Hindlimb muscle (tissue), 1 donor: Measurements from ENCODE around the gene RELL1. TPM values are rescaled to one million over a fixed set of nuclear protein-coding genes. Genes with fewer than 3 reads are reported as not detected.

Source experiments
- DNase-seq: peaks from one replicate; pipeline ENCODE4 v3.0.0-alpha.2; 2013
- polyA plus RNA-seq: library from polyadenylated mRNA; unstranded; fragments of 120-200 nt; gene quantifications from one replicate; pipeline ENCODE4 v1.2.1, GENCODE V29; 2013; ENCODE audit not compliant: insufficient read length

The RELL1 gene
- polyA plus RNA-seq, 1 donor = 17.2 TPM

DNA sequence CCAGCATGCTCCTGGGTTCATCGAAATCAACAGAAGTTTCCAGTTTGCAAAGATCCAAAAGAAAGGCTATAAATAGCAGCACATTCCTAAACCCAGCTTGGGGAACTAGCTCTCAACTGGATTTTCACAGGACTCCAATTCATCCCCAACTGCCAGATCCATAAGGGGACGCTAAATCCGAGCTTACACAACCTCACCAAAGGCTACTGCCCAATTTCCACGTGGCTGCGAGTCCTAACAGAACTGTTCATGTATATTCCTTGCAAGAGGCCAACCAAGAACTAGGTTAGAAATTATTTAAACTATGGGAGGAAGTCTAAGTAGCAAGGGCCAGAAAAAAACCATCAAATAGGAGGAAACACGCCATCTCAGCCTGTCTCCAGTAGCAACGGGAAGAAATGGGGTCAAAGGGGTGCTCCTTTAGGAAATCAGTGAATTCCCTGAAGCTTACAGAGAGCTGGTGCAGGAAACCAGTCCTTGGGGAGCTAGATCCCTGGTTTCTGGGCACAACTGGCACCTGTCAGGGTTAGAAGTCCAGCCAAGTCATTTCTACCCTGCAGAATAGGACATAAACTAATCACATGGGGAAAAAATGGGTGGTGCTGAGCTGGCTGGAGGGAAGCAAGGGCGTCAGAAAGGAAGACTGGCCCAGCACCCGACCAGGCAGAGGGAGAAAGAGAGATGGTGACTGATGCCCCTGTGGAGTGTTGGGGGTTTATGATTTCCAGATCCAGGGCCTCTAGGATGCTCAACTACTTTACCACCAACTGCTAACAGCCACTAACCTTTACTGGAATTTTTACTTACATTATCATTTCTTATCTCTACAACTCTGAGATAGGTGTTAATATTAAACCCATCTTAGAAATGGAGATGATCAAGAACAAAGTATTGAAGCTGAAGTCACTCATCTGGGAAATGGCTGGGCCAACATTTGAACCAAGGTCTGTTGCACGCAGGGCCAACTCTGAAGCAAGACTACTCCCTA lies 20.5 kb downstream of the RELL1 start:
- DNase-seq = no peak

- no peak for DNase-seq
Measured at GRCh38 chr4:37664696-37665095, 21.5 kb downstream of the RELL1 start.

- no peak for DNase-seq
Measured at GRCh38 chr4:37663552-37663951, 22.6 kb downstream of the RELL1 start.

- DNase-seq = no peak
Measured at GRCh38 chr4:37662861-37663390, 23.2 kb downstream of the RELL1 start.

DNA sequence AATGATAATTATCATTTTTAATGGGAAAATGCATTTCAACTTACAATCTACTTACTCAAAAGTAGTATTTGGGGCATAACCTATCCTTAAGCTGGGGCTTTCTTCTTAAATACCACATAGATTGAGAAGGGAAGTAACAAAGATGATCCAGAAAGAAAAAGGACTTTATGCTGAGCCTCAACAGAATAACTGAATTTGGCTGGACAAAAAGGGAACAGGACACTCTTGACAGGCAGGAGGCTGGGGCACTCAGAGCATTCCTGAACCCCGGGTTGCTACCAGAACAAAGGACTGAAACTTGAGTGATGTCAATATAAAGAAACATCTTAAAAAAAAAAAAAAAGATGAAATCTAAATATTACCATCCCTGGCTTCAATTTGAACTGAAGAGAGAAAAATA lies 23.9 kb downstream of the RELL1 start:
- no peak for DNase-seq

- no peak for DNase-seq
Measured at GRCh38 chr4:37661772-37662171, 24.4 kb downstream of the RELL1 start.

GRCh38 chr4:37659696-37660095 lies 26.5 kb downstream of the RELL1 start:
- DNase-seq = no peak

DNA sequence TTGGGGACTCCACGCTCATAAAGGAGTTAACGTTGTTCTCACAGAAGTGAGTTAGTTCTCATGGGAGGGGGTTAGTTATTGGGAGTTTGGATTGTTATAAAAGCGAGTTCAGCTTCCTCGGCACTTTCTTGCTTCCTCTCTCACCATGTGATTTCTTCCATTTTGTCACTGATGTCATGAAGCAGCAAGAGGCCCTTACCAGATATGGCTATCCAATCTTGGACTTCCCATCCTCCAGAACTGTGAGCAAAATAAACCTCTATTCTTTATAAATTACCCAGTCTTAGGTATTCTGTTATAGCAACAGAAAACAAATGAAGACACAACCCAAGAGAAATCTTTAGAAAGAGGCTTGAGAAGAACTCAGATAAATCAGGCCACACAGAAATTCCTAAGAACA lies 29.5 kb downstream of the RELL1 start:
- no peak for DNase-seq

DNA sequence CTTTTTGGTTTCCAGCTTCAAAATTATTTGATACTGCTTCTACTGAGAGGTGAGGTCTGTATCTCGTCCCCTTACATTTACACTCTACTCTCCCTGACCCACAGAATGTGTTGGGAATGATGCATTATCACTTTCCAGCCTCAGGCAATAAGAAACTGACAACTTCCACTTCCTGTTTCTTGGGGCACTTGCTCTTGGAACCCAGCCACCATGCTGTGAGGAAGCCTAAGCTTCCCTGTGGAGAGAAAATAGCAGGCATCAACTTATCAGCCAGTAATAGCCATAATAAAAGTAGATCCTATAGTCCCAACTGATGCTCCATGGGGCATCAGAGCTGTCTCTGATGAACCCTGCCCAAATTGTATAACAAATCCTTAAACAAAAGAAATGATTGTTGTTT lies 32.6 kb downstream of the RELL1 start:
- DNase-seq = no peak

DNA sequence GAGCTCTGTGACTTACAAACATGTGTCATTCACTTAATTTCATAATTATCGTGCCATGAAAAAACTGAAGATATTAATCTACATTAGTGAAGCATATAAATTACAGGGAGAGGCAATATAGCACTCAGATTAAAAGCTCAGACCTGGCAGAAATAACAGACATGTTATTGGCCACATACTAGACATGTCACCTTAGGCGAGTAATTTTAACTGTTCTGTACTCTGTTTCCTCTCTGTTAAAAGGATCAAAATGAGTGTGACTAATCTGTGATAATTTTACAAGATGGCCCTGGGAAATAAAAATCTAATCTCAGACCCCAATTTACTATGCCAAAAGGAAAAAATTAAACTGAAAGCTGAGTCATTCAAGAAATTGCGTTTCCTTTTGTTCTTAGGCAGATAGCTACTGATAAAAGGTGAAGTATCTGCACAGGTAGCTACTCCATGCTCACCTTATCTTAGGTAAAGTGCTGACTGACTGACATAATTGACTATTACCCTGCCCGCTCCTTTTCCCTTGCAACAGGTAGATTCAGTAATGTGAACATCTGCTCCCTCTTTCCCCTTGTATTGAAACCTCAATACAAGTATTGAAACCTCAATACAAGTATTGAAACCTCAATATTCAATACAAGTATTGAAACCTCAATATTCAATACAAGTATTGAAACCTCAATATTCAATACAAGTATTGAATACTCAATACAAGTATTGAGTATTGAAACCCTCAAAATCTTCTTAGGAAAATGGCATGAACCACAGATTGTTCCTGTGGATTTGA lies 33.2 kb downstream of the RELL1 start:
- no peak for DNase-seq

- no peak for DNase-seq
Measured at GRCh38 chr4:37651781-37652377, 34.3 kb downstream of the RELL1 start.

GRCh38 chr4:37650481-37650880 lies 35.7 kb downstream of the RELL1 start:
- DNase-seq = no peak

DNA sequence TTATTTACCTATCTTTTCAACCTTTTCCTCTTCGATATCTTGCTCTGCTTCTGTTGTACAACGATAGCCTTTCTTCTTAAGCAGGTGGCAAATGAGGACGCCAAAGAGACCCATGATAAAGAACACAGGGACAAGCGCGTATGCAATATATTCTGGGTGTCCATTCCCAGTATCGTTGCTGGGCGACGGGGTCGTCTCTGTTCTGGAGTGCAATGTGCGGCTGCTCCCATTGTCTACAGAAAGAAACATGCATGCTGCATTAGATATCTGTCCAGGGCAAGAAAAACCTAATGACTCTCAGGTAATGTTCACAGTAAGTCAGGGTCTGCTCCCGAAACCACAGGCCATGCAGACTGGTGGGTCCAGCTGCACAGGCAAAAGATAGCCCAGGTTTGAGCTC lies 36.9 kb downstream of the RELL1 start:
- no peak for DNase-seq

DNA sequence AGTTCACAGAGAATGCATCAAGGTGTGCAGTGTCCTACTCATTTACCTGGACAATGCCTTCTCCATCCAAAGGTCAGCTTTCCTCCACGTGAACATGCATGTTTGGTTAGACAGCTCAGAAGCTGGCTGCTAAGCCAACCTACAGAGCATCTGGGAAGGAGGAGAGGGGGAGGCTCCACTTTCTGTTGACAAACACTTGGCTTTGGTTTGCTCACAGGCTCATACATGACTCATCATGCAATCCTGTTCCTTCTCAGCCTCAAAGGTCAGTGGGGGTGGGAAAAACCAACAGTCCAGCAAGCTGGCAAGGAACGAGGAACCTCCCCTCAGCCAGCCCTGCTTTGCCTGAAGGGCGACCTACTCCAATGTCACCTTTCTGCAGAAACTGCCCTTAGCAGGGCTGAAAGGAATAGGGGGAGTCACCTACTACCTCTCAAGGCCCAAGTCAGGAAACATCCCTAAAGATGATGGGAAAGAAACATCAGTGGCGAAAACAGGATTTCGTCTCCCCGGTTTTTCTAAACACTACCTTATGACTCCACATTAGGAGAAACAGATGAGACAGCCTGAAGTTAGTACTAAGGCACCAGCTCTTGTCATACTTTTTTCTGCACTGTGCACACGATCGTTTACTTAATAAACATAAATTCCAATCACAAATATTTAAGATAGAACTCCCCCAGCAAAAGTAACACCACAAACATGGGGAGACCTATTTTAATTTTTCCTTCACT lies 37.9 kb downstream of the RELL1 start:
- no peak for DNase-seq

- no peak for DNase-seq
Measured at GRCh38 chr4:37646247-37646646, 39.9 kb downstream of the RELL1 start.

- no peak for DNase-seq
Measured at GRCh38 chr4:37645736-37646135, 40.4 kb downstream of the RELL1 start.

DNA sequence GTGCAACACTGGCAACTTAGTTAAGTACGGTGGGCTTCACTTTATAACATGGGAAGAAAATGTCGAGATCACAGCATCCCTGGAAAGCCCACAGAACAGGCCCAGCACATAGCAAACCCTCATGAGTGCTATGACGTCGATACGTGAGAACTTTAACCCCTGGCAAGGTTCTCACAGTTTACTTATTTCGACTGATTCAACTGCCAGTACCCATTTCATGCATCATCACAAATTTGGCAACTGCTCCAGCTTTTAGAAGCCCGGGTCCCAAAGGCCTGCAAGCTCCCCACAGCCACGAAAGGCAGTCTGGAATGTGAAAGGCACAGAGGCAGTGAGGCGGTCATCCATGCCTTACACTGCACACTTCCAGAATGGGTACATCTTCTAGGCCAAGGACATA lies 41.2 kb downstream of the RELL1 start:
- no peak for DNase-seq

DNA sequence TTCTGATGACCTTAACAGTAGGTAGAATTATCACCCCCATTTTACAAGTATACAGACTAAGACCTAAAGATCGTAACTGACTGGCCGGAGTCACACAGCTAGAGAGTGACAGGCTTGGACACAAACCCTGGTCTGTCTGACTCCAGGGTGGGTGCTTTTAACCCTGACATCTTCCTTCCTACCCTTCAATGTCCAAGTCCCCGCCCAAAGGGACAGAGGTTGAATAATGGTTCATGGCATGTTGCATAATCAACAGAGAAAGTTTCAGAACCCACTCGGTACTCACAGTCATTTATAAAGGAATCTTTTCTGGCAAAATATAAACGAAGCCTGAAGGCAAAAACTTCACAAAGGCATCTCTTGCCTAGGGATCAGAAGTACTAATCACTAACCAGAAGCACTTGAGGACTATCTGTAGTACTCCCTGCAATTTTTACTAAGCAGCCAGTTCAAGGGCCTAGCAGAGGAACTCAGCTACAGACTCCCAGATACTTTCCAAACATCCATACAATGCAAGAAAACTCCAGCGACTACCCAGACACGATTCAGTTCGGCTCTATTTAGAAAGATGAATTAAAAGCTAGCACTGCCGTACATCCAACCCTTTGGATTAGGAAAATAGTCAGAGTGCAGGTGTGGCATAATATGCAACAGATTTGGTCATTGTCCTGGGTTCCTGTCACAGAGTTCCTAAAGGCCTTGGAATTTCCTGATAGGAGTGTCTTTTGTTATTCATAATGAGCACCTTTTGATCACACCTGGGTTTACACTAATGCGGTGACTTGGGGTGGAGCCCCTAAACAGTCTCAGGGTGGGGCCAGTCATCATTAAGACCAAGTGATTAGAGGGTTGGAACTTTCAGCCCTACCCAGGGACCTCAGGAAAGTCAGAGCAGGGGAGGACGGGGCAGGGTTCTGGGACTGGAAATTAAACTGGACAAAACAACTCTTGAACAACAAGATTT lies 44.0 kb downstream of the RELL1 start:
- no peak for DNase-seq

DNA sequence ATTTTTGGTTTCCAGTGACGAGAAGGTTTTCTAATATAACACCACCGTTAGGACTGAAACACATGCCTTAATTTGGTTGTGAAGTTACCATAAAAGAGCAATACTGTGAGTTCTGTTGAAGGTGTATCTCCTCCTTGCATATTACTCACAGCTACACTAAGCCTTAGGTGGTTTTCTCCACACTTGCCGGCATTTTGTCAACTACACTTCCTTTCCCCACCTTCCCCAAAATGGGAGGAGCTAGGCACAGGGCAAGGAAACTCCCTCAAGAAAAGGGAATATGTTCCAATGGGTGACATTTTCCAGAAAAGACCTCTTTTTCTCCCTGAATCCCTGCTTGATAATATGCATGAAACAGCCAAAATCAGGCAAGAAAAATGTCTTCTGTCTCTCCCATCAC lies 44.8 kb downstream of the RELL1 start:
- DNase-seq = no peak

DNA sequence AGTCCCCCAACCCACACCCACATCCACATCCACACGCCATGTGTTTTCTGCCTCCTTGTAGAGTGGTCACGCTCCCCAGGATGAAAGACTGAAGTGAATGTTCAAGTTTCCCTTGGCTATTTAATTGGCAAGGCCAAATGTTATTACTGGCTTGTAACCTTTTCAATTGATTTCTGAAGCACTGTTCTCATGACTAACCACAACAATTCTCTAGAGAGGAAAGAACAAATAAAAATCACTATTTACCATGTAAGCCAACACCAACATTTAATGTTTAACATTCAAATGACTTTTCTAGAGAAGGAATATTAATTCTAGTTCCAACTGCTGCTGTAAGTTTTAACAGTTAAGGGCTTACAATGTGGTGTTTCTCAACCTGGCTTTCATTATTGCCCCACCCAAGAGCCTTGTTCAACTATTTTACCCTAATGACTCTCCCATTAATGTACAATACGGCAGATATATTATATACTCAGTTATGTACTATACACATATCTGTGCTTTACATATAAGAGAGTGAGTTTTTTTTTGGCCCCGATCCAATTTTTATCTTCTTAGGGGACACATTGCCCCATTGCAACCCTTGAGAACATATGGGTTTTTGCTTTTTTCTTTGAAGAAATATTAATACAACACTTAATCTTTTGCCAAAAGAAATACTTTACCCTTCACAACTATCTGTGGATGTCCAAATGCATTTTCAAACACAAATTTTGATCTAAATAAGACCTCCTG lies 46.5 kb downstream of the RELL1 start:
- no peak for DNase-seq
